ENCODE measurements around the gene EFNA5. TPM values are rescaled to one million over a fixed set of nuclear protein-coding genes. Genes with fewer than 3 reads are reported as not detected.

Gene EFNA5
- total RNA-seq, 2 donors from 2014 or later = not detected

GRCh38 chr5:107666051-107666655, 4.6 kb downstream of the EFNA5 start:
- H3K27me3 Mint-ChIP-seq = peaks cover 23% of the 10 kb centered on the region
- no peaks in the 10 kb centered on the region for H3K36me3 Mint-ChIP-seq (ENCODE audit: low read depth)
- no peak overlapping the region for H3K27ac Mint-ChIP-seq
- no peaks in the 10 kb centered on the region for H3K9me3 Mint-ChIP-seq
- no peak for ATAC-seq (replicated peaks)
- H3K4me1 Mint-ChIP-seq = no peaks in the 10 kb centered on the region
- H3K4me3 Mint-ChIP-seq = no peak overlapping the region

- no peak overlapping the region for H3K4me3 Mint-ChIP-seq
- H3K9me3 Mint-ChIP-seq = no peaks in the 10 kb centered on the region
- H3K27me3 Mint-ChIP-seq = peaks cover 21% of the 10 kb centered on the region
These were observed 5.6 kb downstream of the EFNA5 start for GRCh38 chr5:107665036-107665570.

GRCh38 chr5:107663697-107664096, 7.0 kb downstream of the EFNA5 start:
- ATAC-seq (replicated peaks) = no peak
- H3K36me3 Mint-ChIP-seq (ENCODE audit: low read depth) = no peaks in the 10 kb centered on the region
- no peak overlapping the region for H3K4me3 Mint-ChIP-seq
- H3K27me3 Mint-ChIP-seq = peaks cover 24% of the 10 kb centered on the region
- H3K9me3 Mint-ChIP-seq = no peaks in the 10 kb centered on the region
- no peak overlapping the region for H3K27ac Mint-ChIP-seq
- H3K4me1 Mint-ChIP-seq = no peaks in the 10 kb centered on the region

More at GRCh38 chr5:107665036-107665570, 5.6 kb downstream of the EFNA5 start:
- no peaks in the 10 kb centered on the region for H3K36me3 Mint-ChIP-seq (ENCODE audit: low read depth)
- H3K27ac Mint-ChIP-seq = no peak overlapping the region
- no peak for ATAC-seq (replicated peaks)
- no peaks in the 10 kb centered on the region for H3K4me1 Mint-ChIP-seq

- Mint-ChIP-seq H3K9me3 (no peaks in the 10 kb centered on the region), H3K27ac (no peak overlapping the region), H3K36me3 (ENCODE audit: low read depth) (no peaks in the 10 kb centered on the region), H3K27me3 (peaks cover 27% of the 10 kb centered on the region), H3K4me3 (no peak overlapping the region), H3K4me1 (no peaks in the 10 kb centered on the region)
- no peak for ATAC-seq (replicated peaks)
These were observed 9.1 kb downstream of the EFNA5 start for GRCh38 chr5:107661650-107662044.

GRCh38 chr5:107661038-107661649, 9.6 kb downstream of the EFNA5 start:
- Mint-ChIP-seq H3K36me3 (ENCODE audit: low read depth) (no peaks in the 10 kb centered on the region), H3K4me1 (no peaks in the 10 kb centered on the region), H3K4me3 (no peak overlapping the region), H3K27ac (no peak overlapping the region), H3K9me3 (no peaks in the 10 kb centered on the region), H3K27me3 (peaks cover 27% of the 10 kb centered on the region)
- no peak for ATAC-seq (replicated peaks)

- no peaks in the 10 kb centered on the region for H3K36me3 Mint-ChIP-seq (ENCODE audit: low read depth)
These were observed 12.2 kb downstream of the EFNA5 start for GRCh38 chr5:107658528-107658927.

GRCh38 chr5:107655831-107656230, 14.9 kb downstream of the EFNA5 start:
- Mint-ChIP-seq H3K36me3 (ENCODE audit: low read depth) (no peaks in the 10 kb centered on the region), H3K27me3 (peaks cover 28% of the 10 kb centered on the region), H3K4me1 (no peaks in the 10 kb centered on the region), H3K4me3 (no peak overlapping the region), H3K27ac (no peak overlapping the region), H3K9me3 (no peaks in the 10 kb centered on the region)
- ATAC-seq (replicated peaks) = no peak

More at GRCh38 chr5:107658528-107658927, 12.2 kb downstream of the EFNA5 start:
- Mint-ChIP-seq H3K4me1 (no peaks in the 10 kb centered on the region), H3K4me3 (no peak overlapping the region), H3K9me3 (no peaks in the 10 kb centered on the region), H3K27ac (no peak overlapping the region), H3K27me3 (peaks cover 32% of the 10 kb centered on the region)
- no peak for ATAC-seq (replicated peaks)

- Mint-ChIP-seq H3K4me1 (no peaks in the 10 kb centered on the region), H3K27me3 (peaks cover 26% of the 10 kb centered on the region), H3K36me3 (ENCODE audit: low read depth) (no peaks in the 10 kb centered on the region), H3K9me3 (no peaks in the 10 kb centered on the region), H3K27ac (no peak overlapping the region), H3K4me3 (no peak overlapping the region)
- ATAC-seq (replicated peaks) = no peak
These were observed 15.9 kb downstream of the EFNA5 start for GRCh38 chr5:107654827-107655226.

GRCh38 chr5:107653685-107654084, 17.1 kb downstream of the EFNA5 start:
- no peaks in the 10 kb centered on the region for H3K9me3 Mint-ChIP-seq
- ATAC-seq (replicated peaks) = no peak
- H3K36me3 Mint-ChIP-seq (ENCODE audit: low read depth) = no peaks in the 10 kb centered on the region
- H3K4me1 Mint-ChIP-seq = no peaks in the 10 kb centered on the region
- H3K27ac Mint-ChIP-seq = no peak overlapping the region
- peaks cover 20% of the 10 kb centered on the region for H3K27me3 Mint-ChIP-seq
- no peak overlapping the region for H3K4me3 Mint-ChIP-seq

- H3K4me1 Mint-ChIP-seq = no peaks in the 10 kb centered on the region
- no peak overlapping the region for H3K27ac Mint-ChIP-seq
- H3K27me3 Mint-ChIP-seq = peaks cover 15% of the 10 kb centered on the region
- H3K4me3 Mint-ChIP-seq = no peak overlapping the region
- no peak for ATAC-seq (replicated peaks)
- no peaks in the 10 kb centered on the region for H3K36me3 Mint-ChIP-seq (ENCODE audit: low read depth)
- H3K9me3 Mint-ChIP-seq = no peaks in the 10 kb centered on the region
These were observed 17.7 kb downstream of the EFNA5 start for GRCh38 chr5:107652839-107653607.

GRCh38 chr5:107652408-107652807, 18.3 kb downstream of the EFNA5 start:
- H3K27ac Mint-ChIP-seq = no peak overlapping the region
- H3K27me3 Mint-ChIP-seq = peaks cover 10% of the 10 kb centered on the region
- no peaks in the 10 kb centered on the region for H3K9me3 Mint-ChIP-seq
- ATAC-seq (replicated peaks) = no peak
- no peaks in the 10 kb centered on the region for H3K4me1 Mint-ChIP-seq
- H3K4me3 Mint-ChIP-seq = no peak overlapping the region
- no peaks in the 10 kb centered on the region for H3K36me3 Mint-ChIP-seq (ENCODE audit: low read depth)

- no peaks in the 10 kb centered on the region for H3K36me3 Mint-ChIP-seq (ENCODE audit: low read depth)
- no peaks in the 10 kb centered on the region for H3K9me3 Mint-ChIP-seq
- no peak for ATAC-seq (replicated peaks)
- peaks cover 10% of the 10 kb centered on the region for H3K27me3 Mint-ChIP-seq
- H3K27ac Mint-ChIP-seq = no peak overlapping the region
- no peaks in the 10 kb centered on the region for H3K4me1 Mint-ChIP-seq
- H3K4me3 Mint-ChIP-seq = no peak overlapping the region
These were observed 19.4 kb downstream of the EFNA5 start for GRCh38 chr5:107651325-107651724.

- no peak overlapping the region for H3K27ac Mint-ChIP-seq
- H3K27me3 Mint-ChIP-seq = peaks cover 9% of the 10 kb centered on the region
- ATAC-seq (replicated peaks) = no peak
- H3K4me1 Mint-ChIP-seq = no peaks in the 10 kb centered on the region
- no peaks in the 10 kb centered on the region for H3K9me3 Mint-ChIP-seq
- H3K4me3 Mint-ChIP-seq = no peak overlapping the region
- H3K36me3 Mint-ChIP-seq (ENCODE audit: low read depth) = no peaks in the 10 kb centered on the region
These were observed 24.3 kb downstream of the EFNA5 start for GRCh38 chr5:107646418-107646817.

GRCh38 chr5:107640568-107640967, 30.2 kb downstream of the EFNA5 start:
- no peak overlapping the region for H3K27ac Mint-ChIP-seq
- no peaks in the 10 kb centered on the region for H3K4me1 Mint-ChIP-seq
- no peaks in the 10 kb centered on the region for H3K9me3 Mint-ChIP-seq
- H3K4me3 Mint-ChIP-seq = no peak overlapping the region
- no peaks in the 10 kb centered on the region for H3K36me3 Mint-ChIP-seq (ENCODE audit: low read depth)
- peaks cover 10% of the 10 kb centered on the region for H3K27me3 Mint-ChIP-seq
- no peak for ATAC-seq (replicated peaks)

GRCh38 chr5:107639990-107640389, 30.7 kb downstream of the EFNA5 start:
- Mint-ChIP-seq H3K4me3 (no peak overlapping the region), H3K9me3 (no peaks in the 10 kb centered on the region), H3K27me3 (peaks cover 10% of the 10 kb centered on the region), H3K36me3 (ENCODE audit: low read depth) (no peaks in the 10 kb centered on the region), H3K4me1 (no peaks in the 10 kb centered on the region), H3K27ac (no peak overlapping the region)
- ATAC-seq (replicated peaks) = no peak
